H1 (cell line): Measurements from ENCODE around the gene KRT32. TPM values are rescaled to one million over a fixed set of nuclear protein-coding genes. Genes with fewer than 3 reads are reported as not detected.

Experiments
- CTCF ChIA-PET: fragments of 300-600 bp; sonication (Branson Sonifier 250); formaldehyde crosslinking; loops from one replicate; lab custom pipeline; 2021; ENCODE audit not compliant: partially characterized antibody; lab: Charles Lee
- POLR2A ChIA-PET: fragments of 300-600 bp; sonication (Branson Sonifier 250); formaldehyde crosslinking; loops from one replicate; lab custom pipeline; 2021; ENCODE audit warnings: inconsistent platforms; ENCODE audit not compliant: partially characterized antibody; lab: Charles Lee
- DNase-seq, 2 experiments: peaks; one replicate each; pipeline versions ENCODE4 v3.0.0 to v3.0.0-alpha.2; 2010 to 2022; ENCODE audit warnings: low spot score in 2 of 2, low read depth in 1 of 2, mixed read lengths in 1 of 2
- FAIRE-seq: peaks from 2 replicates; lab custom pipeline; 2011; peaks lifted over from hg19 to GRCh38; lab: Jason Lieb, UNC
- H2AFZ ChIP-seq: 2 replicates; pipeline ENCODE4 v1.8.1; 2012; ENCODE audit warnings: low read length, inconsistent platforms
- H2AK5ac ChIP-seq: 2 replicates; pipeline ENCODE4 v1.6.1; 2013; ENCODE audit warnings: low read depth, low read length
- H2BK120ac ChIP-seq: replicated peaks from 2 replicates; pipeline ENCODE3; 2013; ENCODE audit warnings: low read depth, low read length, inconsistent platforms
- H2BK12ac ChIP-seq: 2 replicates; pipeline ENCODE4 v1.6.1; 2013; ENCODE audit warnings: low read depth, low read length
- H2BK15ac ChIP-seq: 2 replicates; pipeline ENCODE4 v1.6.1; 2013; ENCODE audit warnings: low read length
- H2BK20ac ChIP-seq: 2 replicates; pipeline ENCODE4 v1.6.1; 2013; ENCODE audit warnings: low read length
- H2BK5ac ChIP-seq: 2 replicates; pipeline ENCODE4 v1.6.1; 2013; ENCODE audit warnings: low read depth, low read length
- H3K14ac ChIP-seq: 2 replicates; pipeline ENCODE4 v1.6.1; 2013; ENCODE audit warnings: inconsistent platforms; ENCODE audit not compliant: insufficient read length
- H3K18ac ChIP-seq: 2 replicates; pipeline ENCODE4 v1.6.1; 2013; ENCODE audit warnings: low read length; ENCODE audit errors: extremely low read depth
- H3K23ac ChIP-seq: 2 replicates; pipeline ENCODE4 v1.6.1; 2013; ENCODE audit warnings: inconsistent platforms; ENCODE audit not compliant: insufficient read length
- H3K23me2 ChIP-seq: 2 replicates; pipeline ENCODE4 v1.6.1; 2013; ENCODE audit warnings: low read depth, low read length
- H3K27ac ChIP-seq: 2 replicates; pipeline ENCODE4 v1.6.1; 2011; ENCODE audit warnings: low read depth, low read length, inconsistent platforms
- H3K27me3 ChIP-seq, 4 experiments: replicated peaks in 1 of 4; 1 replicate in 1 of 4; 2 replicates in 3 of 4; pipeline versions ENCODE4 v1.6.1 to v1.8.1; 2011 to 2013; ENCODE audit warnings: low read length in 3 of 4, mild to moderate bottlenecking in 3 of 4, inconsistent platforms in 2 of 4, mixed read lengths in 2 of 4, moderate library complexity in 1 of 4; ENCODE audit not compliant: control insufficient read depth in 3 of 4, insufficient read depth in 3 of 4; ENCODE audit errors: extremely low read depth in 1 of 4
- H3K36me3 ChIP-seq, 4 experiments: 2 replicates each; pipeline versions ENCODE4 v1.6.1 to v1.8.1; 2011 to 2013; ENCODE audit warnings: mild to moderate bottlenecking in 4 of 4, low read length in 3 of 4, moderate library complexity in 2 of 4, control low read depth in 1 of 4, inconsistent platforms in 1 of 4; ENCODE audit not compliant: insufficient read depth in 4 of 4, control insufficient read depth in 2 of 4
- H3K4ac ChIP-seq: replicated peaks from 2 replicates; pipeline ENCODE3; 2013; ENCODE audit warnings: low read length, low read depth, mixed read lengths, inconsistent platforms; ENCODE audit not compliant: insufficient read length
- H3K4me1 ChIP-seq, 4 experiments: replicated peaks in 1 of 4; 1 replicate in 1 of 4; 2 replicates in 3 of 4; pipeline versions ENCODE4 v1.6.1 to v1.8.1; 2011 to 2013; ENCODE audit warnings: low read length in 3 of 4, inconsistent platforms in 2 of 4, mixed read lengths in 1 of 4; ENCODE audit not compliant: insufficient read depth in 4 of 4, control insufficient read depth in 3 of 4
- H3K4me2 ChIP-seq, 2 experiments: 2 replicates each; pipeline versions ENCODE4 v1.6.1 to v1.8.1; 2011 to 2013; ENCODE audit warnings: low read depth in 2 of 2, low read length in 2 of 2, control low read depth in 1 of 2, inconsistent platforms in 1 of 2, mild to moderate bottlenecking in 1 of 2; ENCODE audit not compliant: insufficient read depth in 1 of 2
- H3K4me3 ChIP-seq, 4 experiments: fragments of 200-600, 300-600 bp in 1 of 4; sonication (generic), shearing (Covaris generic), sonication (Bioruptor Twin) in 1 of 4; 2 replicates each; pipeline versions ENCODE4 v1.5.1 to v1.8.1; 2011 to 2016; ENCODE audit warnings: low read length in 4 of 4, low read depth in 3 of 4, control low read depth in 2 of 4, inconsistent platforms in 2 of 4, mild to moderate bottlenecking in 2 of 4, mixed read lengths in 1 of 4, moderate library complexity in 1 of 4; ENCODE audit not compliant: insufficient read depth in 2 of 4; ENCODE audit errors: extremely low read depth in 1 of 4
- H3K56ac ChIP-seq: replicated peaks from 2 replicates; pipeline ENCODE3; 2013; ENCODE audit warnings: low read depth, mild to moderate bottlenecking, mixed read lengths, low read length, inconsistent platforms; ENCODE audit not compliant: insufficient read length
- H3K79me1 ChIP-seq: 2 replicates; pipeline ENCODE4 v1.6.1; 2013; ENCODE audit warnings: low read depth, low read length, control low read depth
- H3K79me2 ChIP-seq, 2 experiments: 2 replicates each; pipeline versions ENCODE4 v1.6.1 to v1.8.1; 2012 to 2013; ENCODE audit warnings: low read length in 2 of 2, mild to moderate bottlenecking in 2 of 2, inconsistent platforms in 1 of 2; ENCODE audit not compliant: insufficient read depth in 2 of 2, control insufficient read depth in 1 of 2
- H3K9ac ChIP-seq, 4 experiments: replicated peaks in 1 of 4; 1 replicate in 1 of 4; 2 replicates in 3 of 4; pipeline versions ENCODE4 v1.6.1 to v1.8.1; 2011 to 2013; ENCODE audit warnings: low read depth in 3 of 4, low read length in 3 of 4, control low read depth in 2 of 4, mild to moderate bottlenecking in 2 of 4, moderate library complexity in 2 of 4, inconsistent platforms in 1 of 4; ENCODE audit errors: extremely low read depth in 1 of 4
- H3K9me3 ChIP-seq, 2 experiments: 2 replicates each; pipeline versions ENCODE4 v1.6.1 to v1.8.1; 2012 to 2013; ENCODE audit warnings: mild to moderate bottlenecking in 2 of 2, moderate library complexity in 2 of 2, control low read depth in 1 of 2, inconsistent platforms in 1 of 2, low read depth in 1 of 2, low read length in 1 of 2, mixed read lengths in 1 of 2; ENCODE audit not compliant: insufficient read depth in 2 of 2
- H4K20me1 ChIP-seq, 2 experiments: replicated peaks in 1 of 2; 2 replicates each; pipeline versions ENCODE3 to v1.8.1; 2011 to 2013; ENCODE audit warnings: inconsistent platforms in 2 of 2, low read length in 2 of 2, mild to moderate bottlenecking in 1 of 2; ENCODE audit not compliant: insufficient read depth in 2 of 2, control insufficient read depth in 1 of 2
- H4K5ac ChIP-seq: 2 replicates; pipeline ENCODE4 v1.6.1; 2013; ENCODE audit warnings: low read length, low read depth, mixed read lengths, inconsistent platforms; ENCODE audit not compliant: insufficient read length
- H4K8ac ChIP-seq: 2 replicates; pipeline ENCODE4 v1.8.0; 2013; ENCODE audit warnings: mild to moderate bottlenecking, moderate library complexity, low read length, inconsistent platforms; ENCODE audit not compliant: insufficient read depth; ENCODE audit errors: extremely low read depth
- H4K91ac ChIP-seq: replicated peaks from 2 replicates; pipeline ENCODE3; 2013; ENCODE audit warnings: low read length, mixed read lengths, inconsistent platforms; ENCODE audit not compliant: insufficient read length
- CHD2 ChIP-seq: IDR thresholded peaks from 2 replicates; pipeline ENCODE4 v1.6.1; 2012; ENCODE audit warnings: low read length, improper control_type of control experiment
- RBBP5 ChIP-seq: IDR thresholded peaks from 2 replicates; pipeline ENCODE4 v1.7.1; 2012; ENCODE audit warnings: low read depth, mild to moderate bottlenecking, inconsistent platforms, low read length, moderate library complexity, borderline replicate concordance
- WGBS, 2 experiments: shearing (Covaris generic) in 1 of 2; methylation state at CpG; one replicate each; pipeline versions ENCODE4 v1.1.6 to v1.1.7; 2013 to 2015; ENCODE audit warnings: low lambda C conversion rate in 2 of 2, mixed read lengths in 2 of 2, inconsistent platforms in 1 of 2, low coverage in 1 of 2, missing lambda C conversion rate in 1 of 2; ENCODE audit not compliant: insufficient replicate concordance in 2 of 2, insufficient coverage in 1 of 2, insufficient read length in 1 of 2; ENCODE audit errors: extremely low coverage in 1 of 2, missing lambda C conversion rate in 1 of 2; 5-methylcytosine and 5-hydroxymethylcytosine counted together
- polyA plus RNA-seq, 7 experiments: library from polyadenylated mRNA; depleted of rRNA in 3 of 7; stranded (reverse) in 5 of 7; unstranded in 2 of 7; fragments of >200 nt in 5 of 7; fragments of 200-250 nt in 2 of 7; gene quantifications; 1 replicate in 5 of 7; 2 replicates in 1 of 7; 4 replicates in 1 of 7; pipeline versions ENCODE4 v1.2.1 to v1.2.3, GENCODE V29; 2011 to 2013; ENCODE audit warnings: missing spikeins in 2 of 7, mixed read lengths in 2 of 7
- total RNA-seq: library from RNA; stranded (reverse); fragmentation: NEBNext Ultra II Directional; extraction: Animal tissue kit (Norgen Biotek cat#: 25700); gene quantifications from 2 replicates; pipeline ENCODE4 v1.2.1, GENCODE V29; 2021

Gene KRT32
- total and polyA plus RNA-seq, 2 of the 8 experiments (the other 6 are each of a cell fraction or from before 2014, with no cell fraction given), result not detected

GRCh38 chr17:41500131-41500911 is 33.1 kb upstream of the KRT32 start:
- CTCF ChIA-PET, result interaction anchor here (0.6 to 33.9 kb wide), 11 partner anchors 11 to 575 kb away, joined by 3 to 427 read pairs (median 6); partner anchors contain the start of gene KRT36
- Histone ChIP-seq H2BK5ac (peak overlapping the region; percentile 57; the same call in 1 of the 2 replicates), H3K79me1 (no peaks in the 10 kb centered on the region), H3K4me1 (peaks cover 0 to 19% (median 12%) of the 10 kb centered on the region in 4 experiments; a peak in 6 of 7 replicates), H4K20me1 (no peaks in the 10 kb centered on the region), H3K27me3 (no peaks in the 10 kb centered on the region), H3K4me3 (peak overlapping the region in 1 of 4 experiments; percentile 3; a peak in 1 of 8 replicates), H3K36me3 (no peaks in the 10 kb centered on the region), H2BK20ac (peak overlapping the region; percentile 91), H2AK5ac (no peak overlapping the region; the same call in 1 of the 2 replicates), H3K56ac (no peak overlapping the region), H3K79me2 (no peaks in the 10 kb centered on the region), H4K91ac (peak overlapping the region; percentile 93), H3K14ac (no peak overlapping the region), H3K18ac (peak overlapping the region; percentile 60; the same call in 1 of the 2 replicates), H4K5ac (no peak overlapping the region), H2BK120ac (peak overlapping the region; percentile 38), H4K8ac (no peak overlapping the region; the same call in none of the 2 replicates), H2BK15ac (peak overlapping the region; percentile 97; the same call in 1 of the 2 replicates), H3K23ac (no peak overlapping the region), H2AFZ (0 out of 2 replicates have a peak overlapping the region, but pooled peaks have one; percentile 55), H3K9me3 (no peaks in the 10 kb centered on the region), H3K23me2 (no peaks in the 10 kb centered on the region), H3K4me2 (peak overlapping the region; percentile 25 to 48), H3K9ac (peak overlapping the region in 1 of 4 experiments; percentile 24; a peak in 1 of 7 replicates), H2BK12ac (peak overlapping the region; percentile 99; the same call in 1 of the 2 replicates), H3K4ac (no peak overlapping the region), H3K27ac (no peak overlapping the region)
- WGBS, 2 experiments, result 78% methylated on average over 15 of the region's 15 CpGs; no CpG with 5 or more reads in 1 of the 2 experiments
- FAIRE-seq, result no peak
- TF ChIP-seq RBBP5, result 0 out of 2 replicates have a peak, but pooled peaks have one; percentile 25
- TF ChIP-seq CHD2, result no peak
- DNase-seq, result no peak
- POLR2A ChIA-PET, result interaction anchor here (1.0 to 5.6 kb wide), 5 partner anchors 12 to 189 kb away, joined by 3 to 32 read pairs (median 4); partner anchors contain the start of genes EIF1 and KRT19
